Measurements from ENCODE around the gene CDH24. TPM values are rescaled to one million over a fixed set of nuclear protein-coding genes. Genes with fewer than 3 reads are reported as not detected.

CDH24 gene
- total RNA-seq, 1 experiment from 2014 or later = 5.0 TPM

DNA sequence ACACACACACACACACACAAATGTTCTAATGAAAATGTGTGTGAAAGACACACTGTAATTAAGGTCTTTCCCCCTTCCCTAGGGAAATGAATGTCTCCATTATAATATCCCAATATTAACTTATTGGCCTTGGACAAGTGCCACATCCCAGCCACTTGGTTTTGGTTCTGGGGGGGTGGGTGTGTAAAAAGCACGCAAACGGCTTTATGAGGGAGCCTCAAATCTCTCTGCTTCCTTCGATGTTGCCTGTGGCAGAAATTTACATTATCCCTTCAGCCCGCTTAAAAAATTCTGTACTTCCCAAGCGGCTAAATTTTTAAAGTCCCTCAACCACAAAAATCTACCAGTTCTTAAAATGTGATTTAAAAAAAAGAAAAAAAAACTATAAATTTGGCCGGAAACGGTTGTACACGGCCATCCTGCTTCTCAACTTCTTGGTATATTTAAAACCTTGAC is 47.8 kb downstream of the CDH24 start:
- TF ChIP-seq, protein P1, sequence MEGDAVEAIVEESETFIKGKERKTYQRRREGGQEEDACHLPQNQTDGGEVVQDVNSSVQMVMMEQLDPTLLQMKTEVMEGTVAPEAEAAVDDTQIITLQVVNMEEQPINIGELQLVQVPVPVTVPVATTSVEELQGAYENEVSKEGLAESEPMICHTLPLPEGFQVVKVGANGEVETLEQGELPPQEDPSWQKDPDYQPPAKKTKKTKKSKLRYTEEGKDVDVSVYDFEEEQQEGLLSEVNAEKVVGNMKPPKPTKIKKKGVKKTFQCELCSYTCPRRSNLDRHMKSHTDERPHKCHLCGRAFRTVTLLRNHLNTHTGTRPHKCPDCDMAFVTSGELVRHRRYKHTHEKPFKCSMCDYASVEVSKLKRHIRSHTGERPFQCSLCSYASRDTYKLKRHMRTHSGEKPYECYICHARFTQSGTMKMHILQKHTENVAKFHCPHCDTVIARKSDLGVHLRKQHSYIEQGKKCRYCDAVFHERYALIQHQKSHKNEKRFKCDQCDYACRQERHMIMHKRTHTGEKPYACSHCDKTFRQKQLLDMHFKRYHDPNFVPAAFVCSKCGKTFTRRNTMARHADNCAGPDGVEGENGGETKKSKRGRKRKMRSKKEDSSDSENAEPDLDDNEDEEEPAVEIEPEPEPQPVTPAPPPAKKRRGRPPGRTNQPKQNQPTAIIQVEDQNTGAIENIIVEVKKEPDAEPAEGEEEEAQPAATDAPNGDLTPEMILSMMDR (IDR thresholded peaks at IDR 0.05; ENCODE audit: unreplicated experiment) = no peak
- Mint-ChIP-seq H3K9me3 (ENCODE audit: low read depth, unreplicated experiment) (no peaks in the 10 kb centered on the region), H3K27me3 (ENCODE audit: unreplicated experiment) (no peaks in the 10 kb centered on the region), H3K36me3 (ENCODE audit: insufficient read depth, unreplicated experiment) (peaks cover 29% of the 10 kb centered on the region), H3K4me3 (ENCODE audit: low read depth, unreplicated experiment) (peak overlapping the region; percentile 79), H3K27ac (ENCODE audit: unreplicated experiment) (peak overlapping the region; percentile 94), H3K4me1 (ENCODE audit: low read depth, unreplicated experiment) (peaks cover 18% of the 10 kb centered on the region)
- intact Hi-C loops (cut with micrococcal nuclease; ENCODE audit: unreplicated experiment) = no loop called here
- CTCF ChIA-PET = no interaction called here
- DNase-seq = peak; percentile 2
- BruUV-seq (replicated peaks) = TSS peak; percentile 92

DNA sequence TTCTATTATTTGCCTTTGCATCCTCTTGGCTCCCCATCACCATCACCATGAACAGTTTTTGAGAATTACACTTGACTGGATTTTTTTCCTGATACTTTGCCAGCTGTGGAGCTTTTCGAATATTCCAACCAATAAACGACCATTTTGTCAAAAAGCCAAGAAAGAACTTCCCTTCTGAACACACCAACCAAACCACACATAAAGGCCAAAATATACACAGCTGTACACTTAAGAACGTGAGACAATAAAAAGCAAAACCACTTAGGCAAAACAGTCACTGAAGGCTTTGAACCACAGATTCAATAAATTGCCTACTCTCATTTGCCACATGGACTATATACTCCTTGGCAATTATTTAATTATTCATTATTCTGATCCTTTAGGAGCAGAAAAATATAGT is 48.5 kb downstream of the CDH24 start:
- no peaks in the 10 kb centered on the region for H3K9me3 Mint-ChIP-seq (ENCODE audit: low read depth, unreplicated experiment)
- intact Hi-C loops (cut with micrococcal nuclease; ENCODE audit: unreplicated experiment) = no loop called here
- no peaks in the 10 kb centered on the region for H3K27me3 Mint-ChIP-seq (ENCODE audit: unreplicated experiment)
- no peak overlapping the region for H3K27ac Mint-ChIP-seq (ENCODE audit: unreplicated experiment)
- DNase-seq = no peak
- CTCF ChIA-PET = no interaction called here
- peak overlapping the region; percentile 79 for H3K4me3 Mint-ChIP-seq (ENCODE audit: low read depth, unreplicated experiment)
- no TSS peak for BruUV-seq (replicated peaks)
- TF ChIP-seq, protein P1 (IDR thresholded peaks at IDR 0.05; ENCODE audit: unreplicated experiment) = no peak
- peaks cover 29% of the 10 kb centered on the region for H3K36me3 Mint-ChIP-seq (ENCODE audit: insufficient read depth, unreplicated experiment)
- H3K4me1 Mint-ChIP-seq (ENCODE audit: low read depth, unreplicated experiment) = peaks cover 18% of the 10 kb centered on the region

DNA sequence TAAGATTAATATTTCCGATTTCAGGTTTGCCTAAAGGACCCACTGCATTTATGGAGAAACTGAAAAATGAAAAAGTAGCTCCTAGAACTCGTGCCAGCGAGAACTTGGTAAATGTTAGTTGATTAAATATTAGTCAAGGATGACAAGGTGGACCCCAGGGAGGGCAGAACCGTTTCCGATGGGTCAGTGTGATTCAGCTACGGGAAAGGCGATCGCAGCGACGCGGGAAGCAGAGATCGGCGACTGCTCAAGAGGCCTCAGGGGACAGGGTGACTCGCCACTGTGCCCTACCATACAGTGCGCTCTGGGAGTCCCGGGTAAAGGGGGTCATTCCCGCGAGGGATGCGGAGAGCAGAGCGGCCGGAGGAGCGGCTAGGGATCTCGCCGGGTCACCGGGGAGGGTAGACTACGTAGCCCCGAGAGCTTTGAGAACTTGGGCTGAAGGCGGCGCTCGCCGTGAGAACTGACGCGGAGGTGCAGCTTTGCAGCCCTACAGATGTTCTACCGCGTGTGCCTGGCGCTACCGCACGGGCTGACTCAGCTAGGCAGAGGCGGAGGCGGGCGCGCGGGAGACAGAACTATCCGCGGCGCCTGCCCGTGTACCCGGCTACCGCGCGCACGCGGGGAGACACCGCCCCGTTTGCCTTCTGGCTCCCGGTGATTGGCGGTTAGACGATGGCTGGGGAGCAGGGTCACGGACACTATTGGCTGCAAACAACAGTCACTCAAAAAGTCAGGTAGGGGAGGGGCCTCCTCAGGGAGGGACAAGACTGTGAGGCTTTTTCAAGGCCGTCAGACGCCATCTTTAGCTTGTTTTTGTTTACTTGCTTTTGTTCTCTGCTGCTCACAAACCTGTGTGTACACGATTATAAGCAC is 50.5 kb downstream of the CDH24 start:
- BruUV-seq (replicated peaks) = no TSS peak
- CTCF ChIA-PET = interaction anchor here (0.6 to 2.1 kb wide), 14 partner anchors 9 to 294 kb away, joined by 3 to 28 read pairs (median 5); partner anchors contain the start of genes AJUBA, CDH24, HAUS4 and PRMT5
- H3K27ac Mint-ChIP-seq (ENCODE audit: unreplicated experiment) = peak overlapping the region; percentile 96
- TF ChIP-seq, protein P1 (IDR thresholded peaks at IDR 0.05; ENCODE audit: unreplicated experiment) = no peak
- peak; percentile 96 for DNase-seq
- peaks cover 18% of the 10 kb centered on the region for H3K4me1 Mint-ChIP-seq (ENCODE audit: low read depth, unreplicated experiment)
- peak overlapping the region; percentile 95 for H3K4me3 Mint-ChIP-seq (ENCODE audit: low read depth, unreplicated experiment)
- peaks cover 29% of the 10 kb centered on the region for H3K36me3 Mint-ChIP-seq (ENCODE audit: insufficient read depth, unreplicated experiment)
- H3K9me3 Mint-ChIP-seq (ENCODE audit: low read depth, unreplicated experiment) = no peaks in the 10 kb centered on the region
- H3K27me3 Mint-ChIP-seq (ENCODE audit: unreplicated experiment) = no peaks in the 10 kb centered on the region
- intact Hi-C loops (cut with micrococcal nuclease; ENCODE audit: unreplicated experiment) = no loop called here

DNA sequence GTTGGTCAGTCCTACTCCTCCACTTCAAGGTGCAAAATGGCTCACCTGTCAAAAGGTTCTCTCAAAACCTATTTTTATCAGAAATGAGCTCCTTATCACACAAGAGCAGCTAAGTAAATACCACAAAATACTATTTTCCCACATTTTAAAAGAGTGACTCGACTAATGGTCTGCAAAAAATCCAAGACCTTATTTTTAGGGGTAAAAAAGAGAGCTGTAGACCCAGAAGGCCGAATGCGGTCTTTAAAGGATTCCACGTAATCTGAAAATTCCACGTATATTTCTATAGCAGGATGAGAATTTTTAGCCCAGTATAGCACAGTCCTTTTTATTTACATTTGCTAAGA is 51.2 kb downstream of the CDH24 start:
- Mint-ChIP-seq H3K27me3 (ENCODE audit: unreplicated experiment) (no peaks in the 10 kb centered on the region), H3K4me1 (ENCODE audit: low read depth, unreplicated experiment) (peaks cover 18% of the 10 kb centered on the region), H3K36me3 (ENCODE audit: insufficient read depth, unreplicated experiment) (peaks cover 25% of the 10 kb centered on the region), H3K27ac (ENCODE audit: unreplicated experiment) (peak overlapping the region; percentile 96), H3K4me3 (ENCODE audit: low read depth, unreplicated experiment) (peak overlapping the region; percentile 95), H3K9me3 (ENCODE audit: low read depth, unreplicated experiment) (no peaks in the 10 kb centered on the region)
- TF ChIP-seq, protein P1 (IDR thresholded peaks at IDR 0.05; ENCODE audit: unreplicated experiment) = no peak
- DNase-seq = no peak
- CTCF ChIA-PET = interaction anchor here (0.6 to 2.1 kb wide), 8 partner anchors 10 to 52 kb away, joined by 3 to 28 read pairs (median 6); partner anchors contain the start of genes AJUBA, CDH24 and HAUS4
- BruUV-seq (replicated peaks) = no TSS peak
- intact Hi-C loops (cut with micrococcal nuclease; ENCODE audit: unreplicated experiment) = no loop called here
